IPS DF 4.7 (cell line): ENCODE data around the gene AGT.
"Not testable (repeated sequence)": the region's sequence is repeated elsewhere in the genome, so short reads cannot be mapped to it uniquely, and the experiment has no call there.

Source experiments
- DNase-seq: peaks from one replicate; pipeline ENCODE4 v3.0.0-alpha.2; 2013; ENCODE audit warnings: low spot score; ENCODE audit errors: extremely low read depth

The AGT gene

GRCh38 chr1:230744382-230744781 lies 30.5 kb upstream of the AGT start:
- DNase-seq, result no peak

- no peak for DNase-seq
Observed at GRCh38 chr1:230743899-230744298, 30.0 kb upstream of the AGT start.

GRCh38 chr1:230739564-230740290 lies 25.8 kb upstream of the AGT start:
- DNase-seq, result no peak

GRCh38 chr1:230737622-230738262 lies 23.8 kb upstream of the AGT start:
- DNase-seq, result no peak

- DNase-seq, result no peak
Observed at GRCh38 chr1:230735447-230735846, 21.5 kb upstream of the AGT start.

- DNase-seq, result no peak
Observed at GRCh38 chr1:230730977-230731376, 17.1 kb upstream of the AGT start.

GRCh38 chr1:230728710-230729392 lies 14.9 kb upstream of the AGT start:
- no peak for DNase-seq

- DNase-seq, result no peak
Observed at GRCh38 chr1:230725256-230726012, 11.5 kb upstream of the AGT start.

- not testable (repeated sequence) for DNase-seq
Observed at GRCh38 chr1:230721849-230722522, 8.1 kb upstream of the AGT start.

- no peak for DNase-seq
Observed at GRCh38 chr1:230717251-230717650, 3.3 kb upstream of the AGT start.

GRCh38 chr1:230716453-230716852 lies 2.5 kb upstream of the AGT start:
- not testable (repeated sequence) for DNase-seq

- DNase-seq, result no peak
Observed at GRCh38 chr1:230715510-230715909, 1.6 kb upstream of the AGT start.

- no peak for DNase-seq
Observed at GRCh38 chr1:230713547-230713914, 391 bp downstream of the AGT start.

- no peak for DNase-seq
Observed at GRCh38 chr1:230713138-230713537, 784 bp downstream of the AGT start.

- no peak for DNase-seq
Observed at GRCh38 chr1:230712470-230712942, 1.4 kb downstream of the AGT start.

GRCh38 chr1:230711245-230711644 lies 2.7 kb downstream of the AGT start:
- DNase-seq, result no peak

- DNase-seq, result no peak
Observed at GRCh38 chr1:230710543-230710904, 3.4 kb downstream of the AGT start.

- DNase-seq, result no peak
Observed at GRCh38 chr1:230709619-230710542, 4.0 kb downstream of the AGT start.

GRCh38 chr1:230708631-230709580 lies 5.0 kb downstream of the AGT start:
- DNase-seq, result no peak
